ENCODE data around the gene IFNA10. TPM values are rescaled to one million over a fixed set of nuclear protein-coding genes. Genes with fewer than 3 reads are reported as not detected.

Gene IFNA10
- total and polyA plus RNA-seq, 2 of the 4 experiments (the other 2 are of a cell fraction) = not detected

DNA sequence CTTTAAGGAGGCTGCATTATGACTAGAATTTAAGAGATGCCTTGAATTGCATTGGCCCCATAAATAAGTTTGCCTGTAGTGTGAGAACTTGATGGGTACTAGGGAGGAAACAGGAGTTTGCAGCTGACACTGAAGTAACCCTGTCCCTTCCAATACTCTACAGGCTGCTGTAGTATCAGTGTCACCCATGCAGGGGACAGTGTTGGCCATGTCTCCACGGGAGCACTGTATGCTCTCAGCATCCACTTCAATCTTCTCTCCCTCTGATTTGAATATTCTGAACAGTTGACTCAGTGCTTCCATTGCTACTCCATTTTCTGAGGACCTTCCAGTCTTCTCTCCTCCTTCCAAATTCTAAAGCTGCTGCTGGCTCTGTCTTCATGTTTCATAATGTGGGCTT is 44.2 kb upstream of the IFNA10 start:
- Histone ChIP-seq H2AFZ (replicated peaks; ENCODE audit: low read length, poor library complexity) (no peak overlapping the region), H3K18ac (ENCODE audit: low read depth, low read length) (no peak overlapping the region), H3K9me1 (ENCODE audit: insufficient read depth, low read length) (no peaks in the 10 kb centered on the region), H2BK120ac (ENCODE audit: low read depth, low read length) (no peak overlapping the region), H3K27me3 (ENCODE audit: control insufficient read depth, insufficient read depth, low read length) (peaks cover 13% of the 10 kb centered on the region), H4K91ac (ENCODE audit: insufficient read depth, low read depth, low read length) (no peak overlapping the region), H3K9me3 (ENCODE audit: control insufficient read depth, insufficient read depth, low read length) (no peaks in the 10 kb centered on the region), H2BK15ac (ENCODE audit: low read depth, low read length) (no peak overlapping the region), H3K9ac (ENCODE audit: low read depth, low read length) (no peak overlapping the region), H3K56ac (ENCODE audit: extremely low read depth, insufficient read depth, low read length) (no peak overlapping the region), H3K14ac (replicated peaks; ENCODE audit: low read depth, low read length) (no peak overlapping the region), H4K5ac (ENCODE audit: low read depth, low read length) (no peak overlapping the region), H3K4me1 (ENCODE audit: control insufficient read depth, insufficient read depth, low read length) (0 out of 2 replicates have a peak, but pooled peaks cover 1% of the 10 kb centered on the region), H2BK20ac (ENCODE audit: low read depth, low read length) (no peak overlapping the region), H4K20me1 (ENCODE audit: insufficient read depth, low read length) (no peaks in the 10 kb centered on the region), H3K23ac (ENCODE audit: low read depth, low read length) (no peak overlapping the region), H4K8ac (ENCODE audit: low read depth in 2 of 2, low read length in 2 of 2) (no peak overlapping the region), H3K4me2 (ENCODE audit: low read depth, low read length) (no peak overlapping the region), H2BK5ac (ENCODE audit: low read depth, low read length, poor library complexity, severe bottlenecking) (no peak overlapping the region), H3K4ac (ENCODE audit: low read depth, low read length) (no peak overlapping the region), H3K79me1 (ENCODE audit: low read depth in 1 of 2, low read length in 2 of 2) (no peaks in the 10 kb centered on the region), H2AK9ac (replicated peaks; ENCODE audit: low read depth, low read length, poor library complexity) (no peak overlapping the region), H3K4me3 (ENCODE audit: insufficient read depth, low read depth, low read length) (no peak overlapping the region), H3K36me3 (ENCODE audit: control insufficient read depth, insufficient read depth, low read length) (no peaks in the 10 kb centered on the region), H3K27ac (ENCODE audit: insufficient read depth, low read length) (no peak overlapping the region), H2AK5ac (ENCODE audit: low read depth, low read length) (no peak overlapping the region)
- no peak for DNase-seq
- BruUV-seq (replicated peaks) = no TSS peak
- ATAC-seq (ENCODE audit: low read depth) = no peak
- dilution Hi-C loops (cut with HindIII; ENCODE audit: low sequenced_read_pairs, unreplicated experiment) (no loop called here), intact Hi-C loops (cut with micrococcal nuclease) (loop anchor here (5.0 kb wide), 1 partner anchor 146 kb away; no protein-coding TSS in a partner anchor), in situ Hi-C loops (cut with MboI; ENCODE audit: low sequenced_read_pairs) (no loop called here)
- ChIA-PET CTCF (no interaction called here), POLR2A (ENCODE audit: unreplicated experiment) (no interaction called here)
- TF ChIP-seq, protein P1, sequence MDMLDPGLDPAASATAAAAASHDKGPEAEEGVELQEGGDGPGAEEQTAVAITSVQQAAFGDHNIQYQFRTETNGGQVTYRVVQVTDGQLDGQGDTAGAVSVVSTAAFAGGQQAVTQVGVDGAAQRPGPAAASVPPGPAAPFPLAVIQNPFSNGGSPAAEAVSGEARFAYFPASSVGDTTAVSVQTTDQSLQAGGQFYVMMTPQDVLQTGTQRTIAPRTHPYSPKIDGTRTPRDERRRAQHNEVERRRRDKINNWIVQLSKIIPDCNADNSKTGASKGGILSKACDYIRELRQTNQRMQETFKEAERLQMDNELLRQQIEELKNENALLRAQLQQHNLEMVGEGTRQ (IDR thresholded peaks at IDR 0.05; ENCODE audit: low read depth, low read length) = no peak
- TF ChIP-seq, protein P2, sequence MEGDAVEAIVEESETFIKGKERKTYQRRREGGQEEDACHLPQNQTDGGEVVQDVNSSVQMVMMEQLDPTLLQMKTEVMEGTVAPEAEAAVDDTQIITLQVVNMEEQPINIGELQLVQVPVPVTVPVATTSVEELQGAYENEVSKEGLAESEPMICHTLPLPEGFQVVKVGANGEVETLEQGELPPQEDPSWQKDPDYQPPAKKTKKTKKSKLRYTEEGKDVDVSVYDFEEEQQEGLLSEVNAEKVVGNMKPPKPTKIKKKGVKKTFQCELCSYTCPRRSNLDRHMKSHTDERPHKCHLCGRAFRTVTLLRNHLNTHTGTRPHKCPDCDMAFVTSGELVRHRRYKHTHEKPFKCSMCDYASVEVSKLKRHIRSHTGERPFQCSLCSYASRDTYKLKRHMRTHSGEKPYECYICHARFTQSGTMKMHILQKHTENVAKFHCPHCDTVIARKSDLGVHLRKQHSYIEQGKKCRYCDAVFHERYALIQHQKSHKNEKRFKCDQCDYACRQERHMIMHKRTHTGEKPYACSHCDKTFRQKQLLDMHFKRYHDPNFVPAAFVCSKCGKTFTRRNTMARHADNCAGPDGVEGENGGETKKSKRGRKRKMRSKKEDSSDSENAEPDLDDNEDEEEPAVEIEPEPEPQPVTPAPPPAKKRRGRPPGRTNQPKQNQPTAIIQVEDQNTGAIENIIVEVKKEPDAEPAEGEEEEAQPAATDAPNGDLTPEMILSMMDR (conservative IDR thresholded peaks at IDR 0.05; ENCODE audit: low read depth, low read length) = no peak
- TF ChIP-seq RAD21 (IDR thresholded peaks at IDR 0.05; ENCODE audit: low read length) = no peak
- no peak for TF ChIP-seq CEBPB (IDR thresholded peaks at IDR 0.05; ENCODE audit: low read depth, low read length)
- no peak for TF ChIP-seq POLR2A (IDR thresholded peaks at IDR 0.05; ENCODE audit: low read depth, low read length)
- 29% methylated on average over 1 of the region's 1 CpG; no CpG with 5 or more reads in 1 of the 2 experiments for WGBS, 2 experiments (ENCODE audit: extremely low coverage in 2 of 2, insufficient read length in 1 of 2)
